ENCODE results near the gene WDR62.
"Not testable (repeated sequence)": the region's sequence is repeated elsewhere in the genome, so short reads cannot be mapped to it uniquely, and the experiment has no call there.

The WDR62 gene

GRCh38 chr19:36040495-36040894 lies 14.2 kb upstream of the WDR62 start:
- DNase-seq, result no peak

- not testable (repeated sequence) for DNase-seq
These were observed 13.6 kb upstream of the WDR62 start for GRCh38 chr19:36041092-36041491.

- DNase-seq, result peak; percentile 94
These were observed 12.9 kb upstream of the WDR62 start for GRCh38 chr19:36041831-36042230.

GRCh38 chr19:36043952-36044351 lies 10.7 kb upstream of the WDR62 start:
- DNase-seq, result no peak

- DNase-seq, result no peak
These were observed 8.2 kb upstream of the WDR62 start for GRCh38 chr19:36046443-36047050.

- DNase-seq, result no peak
These were observed 6.9 kb upstream of the WDR62 start for GRCh38 chr19:36047835-36048234.

- peak; percentile 81 for DNase-seq
These were observed 5.5 kb upstream of the WDR62 start for GRCh38 chr19:36049080-36049698.

- no peak for DNase-seq
These were observed 3.5 kb upstream of the WDR62 start for GRCh38 chr19:36051236-36051635.

GRCh38 chr19:36051637-36052036 lies 3.1 kb upstream of the WDR62 start:
- DNase-seq, result no peak

- DNase-seq, result peak; percentile 98
These were observed 471 bp upstream of the WDR62 start, which contains the start of gene THAP8 for GRCh38 chr19:36054119-36054732. TSS of gene THAP8 (minus strand) at chr19:36054285. CDS start at chr19:36054217, 68 bp downstream.

GRCh38 chr19:36058481-36059179 lies 3.9 kb downstream of the WDR62 start:
- no peak for DNase-seq

GRCh38 chr19:36059180-36059910 lies 4.6 kb downstream of the WDR62 start:
- no peak for DNase-seq

GRCh38 chr19:36060430-36060829 lies 5.7 kb downstream of the WDR62 start:
- no peak for DNase-seq

GRCh38 chr19:36061367-36061766 lies 6.7 kb downstream of the WDR62 start:
- DNase-seq, result no peak

GRCh38 chr19:36064826-36065225 lies 10.1 kb downstream of the WDR62 start:
- DNase-seq, result no peak

- no peak for DNase-seq
These were observed 13.0 kb downstream of the WDR62 start for GRCh38 chr19:36067681-36068080.

GRCh38 chr19:36068810-36069499 lies 14.3 kb downstream of the WDR62 start:
- DNase-seq, result not testable (repeated sequence)

- DNase-seq, result no peak
These were observed 17.4 kb downstream of the WDR62 start for GRCh38 chr19:36072081-36072480.

- DNase-seq, result no peak
These were observed 18.6 kb downstream of the WDR62 start for GRCh38 chr19:36073121-36073876.

- no peak for DNase-seq
These were observed 24.8 kb downstream of the WDR62 start for GRCh38 chr19:36079389-36079945.

GRCh38 chr19:36081385-36081784 lies 26.7 kb downstream of the WDR62 start:
- no peak for DNase-seq

Data from NCI-H226 (cell line).